Nephron progenitor cell (in vitro differentiated cells): ENCODE measurements around the gene FBF1.

Experiments used
- DNase-seq: peaks from one replicate; pipeline ENCODE4 v3.0.0; 2021
- H3K27ac Mint-ChIP-seq: 2 replicates; pipeline ENCODE4 v1.8.0; 2021; ENCODE audit warnings: mild to moderate bottlenecking, moderate library complexity, mixed read lengths
- H3K27me3 Mint-ChIP-seq: 2 replicates; pipeline ENCODE4 v1.8.0; 2021; ENCODE audit warnings: mild to moderate bottlenecking, low read depth, mixed read lengths; ENCODE audit not compliant: poor library complexity
- H3K36me3 Mint-ChIP-seq: 2 replicates; pipeline ENCODE4 v1.8.0; 2021; ENCODE audit warnings: low read depth, mixed read lengths
- H3K4me1 Mint-ChIP-seq: 2 replicates; pipeline ENCODE4 v1.8.0; 2021; ENCODE audit warnings: mixed read lengths
- H3K4me3 Mint-ChIP-seq: 2 replicates; pipeline ENCODE4 v1.8.0; 2021; ENCODE audit warnings: mild to moderate bottlenecking, moderate library complexity, mixed read lengths
- H3K9me3 Mint-ChIP-seq: 2 replicates; pipeline ENCODE4 v1.8.0; 2021; ENCODE audit warnings: mild to moderate bottlenecking, moderate library complexity, mixed read lengths
- TF ChIP-seq, protein P1 (sequence below): fragments of 200-600 bp; sonication (generic); IDR thresholded peaks from 2 replicates; pipeline ENCODE4 v1.5.0; 2021; ENCODE audit warnings: antibody characterized with exemption

Gene FBF1

DNA sequence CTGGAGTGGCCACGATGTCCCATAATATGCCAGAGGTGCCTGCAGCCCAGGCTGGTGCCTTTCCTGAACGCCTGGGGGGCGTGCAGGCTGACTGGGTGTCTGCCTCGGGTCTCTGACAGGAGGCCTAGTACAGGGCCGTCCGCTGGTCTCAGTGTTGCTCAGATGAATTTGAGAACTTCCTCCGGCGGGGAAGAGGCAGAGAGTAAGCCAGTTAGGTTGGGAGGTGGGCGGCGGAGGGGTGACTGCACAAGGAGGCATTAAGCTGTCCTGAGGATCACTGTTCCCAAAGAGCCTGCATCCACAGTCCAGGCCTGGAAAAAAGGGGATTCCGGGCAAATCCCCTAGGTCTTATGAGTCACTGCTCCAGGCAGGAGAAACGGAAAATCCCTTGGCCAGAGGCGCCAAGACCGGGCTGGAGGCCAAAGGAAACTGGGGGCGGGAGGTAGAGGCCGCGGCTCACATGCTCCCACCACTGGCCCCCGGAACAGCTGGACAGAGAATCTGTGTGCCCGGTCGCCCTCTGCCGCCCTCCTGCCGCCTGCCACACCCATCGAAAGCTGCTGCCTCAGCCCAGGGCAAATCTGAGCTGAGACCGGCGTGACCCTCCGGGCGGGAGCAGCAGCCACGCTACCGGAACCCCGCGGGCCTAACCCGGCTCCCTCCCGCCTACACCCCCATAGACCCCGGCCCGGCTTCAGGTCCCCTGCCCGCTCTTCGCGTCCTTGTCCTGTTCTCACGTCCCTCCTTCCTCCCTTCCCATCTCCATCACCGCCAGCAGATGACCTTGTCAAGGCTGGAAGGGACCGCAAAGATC lies 63.7 kb downstream of the FBF1 start:
- peak; percentile 28 for DNase-seq
- TF ChIP-seq, protein P1, sequence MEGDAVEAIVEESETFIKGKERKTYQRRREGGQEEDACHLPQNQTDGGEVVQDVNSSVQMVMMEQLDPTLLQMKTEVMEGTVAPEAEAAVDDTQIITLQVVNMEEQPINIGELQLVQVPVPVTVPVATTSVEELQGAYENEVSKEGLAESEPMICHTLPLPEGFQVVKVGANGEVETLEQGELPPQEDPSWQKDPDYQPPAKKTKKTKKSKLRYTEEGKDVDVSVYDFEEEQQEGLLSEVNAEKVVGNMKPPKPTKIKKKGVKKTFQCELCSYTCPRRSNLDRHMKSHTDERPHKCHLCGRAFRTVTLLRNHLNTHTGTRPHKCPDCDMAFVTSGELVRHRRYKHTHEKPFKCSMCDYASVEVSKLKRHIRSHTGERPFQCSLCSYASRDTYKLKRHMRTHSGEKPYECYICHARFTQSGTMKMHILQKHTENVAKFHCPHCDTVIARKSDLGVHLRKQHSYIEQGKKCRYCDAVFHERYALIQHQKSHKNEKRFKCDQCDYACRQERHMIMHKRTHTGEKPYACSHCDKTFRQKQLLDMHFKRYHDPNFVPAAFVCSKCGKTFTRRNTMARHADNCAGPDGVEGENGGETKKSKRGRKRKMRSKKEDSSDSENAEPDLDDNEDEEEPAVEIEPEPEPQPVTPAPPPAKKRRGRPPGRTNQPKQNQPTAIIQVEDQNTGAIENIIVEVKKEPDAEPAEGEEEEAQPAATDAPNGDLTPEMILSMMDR, result no peak
- H3K36me3 Mint-ChIP-seq, result no peaks in the 10 kb centered on the region
- peaks cover 18% of the 10 kb centered on the region for H3K4me1 Mint-ChIP-seq
- peak overlapping the region; percentile 76 for H3K4me3 Mint-ChIP-seq
- no peaks in the 10 kb centered on the region for H3K9me3 Mint-ChIP-seq
- H3K27me3 Mint-ChIP-seq, result peaks cover 63% of the 10 kb centered on the region
- H3K27ac Mint-ChIP-seq, result no peak overlapping the region

DNA sequence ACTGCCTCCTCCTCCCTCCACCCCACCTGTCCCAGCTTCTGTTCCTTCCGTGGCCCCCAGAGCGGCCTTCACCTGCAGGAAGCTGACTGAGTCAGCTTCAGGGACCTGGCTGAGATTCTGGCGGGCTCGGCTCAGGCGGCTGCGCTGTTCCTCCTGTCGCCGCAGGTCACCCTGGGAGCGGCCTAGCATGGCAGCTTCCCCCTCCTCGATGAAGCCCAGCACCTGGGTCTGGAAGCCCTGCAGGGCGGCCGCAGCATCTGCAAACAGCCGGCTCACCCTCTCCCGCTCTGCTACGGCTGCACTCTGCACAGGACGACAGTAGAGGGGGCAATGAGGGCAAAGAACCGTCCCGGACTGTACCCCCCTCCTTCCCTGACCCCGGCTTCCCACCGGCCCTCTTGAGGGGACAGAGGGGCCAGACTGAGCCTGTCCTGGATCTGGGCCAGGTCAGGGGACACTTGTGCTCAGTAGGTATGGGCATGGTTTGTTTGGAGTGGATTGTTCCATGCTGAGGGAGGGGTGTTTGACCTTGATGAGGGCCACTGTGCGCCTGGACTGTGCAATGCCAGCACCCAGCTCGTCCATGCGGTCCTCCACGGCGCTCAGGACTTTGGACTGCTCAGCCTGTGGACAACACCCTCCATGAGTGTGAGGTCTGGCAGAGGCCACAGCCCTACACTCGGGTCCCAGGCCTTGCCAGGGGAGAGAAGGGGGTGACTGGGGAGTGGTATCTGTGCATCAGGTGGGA lies 64.5 kb downstream of the FBF1 start:
- TF ChIP-seq, protein P1, result no peak
- no peak overlapping the region for H3K27ac Mint-ChIP-seq
- peak; percentile 36 for DNase-seq

DNA sequence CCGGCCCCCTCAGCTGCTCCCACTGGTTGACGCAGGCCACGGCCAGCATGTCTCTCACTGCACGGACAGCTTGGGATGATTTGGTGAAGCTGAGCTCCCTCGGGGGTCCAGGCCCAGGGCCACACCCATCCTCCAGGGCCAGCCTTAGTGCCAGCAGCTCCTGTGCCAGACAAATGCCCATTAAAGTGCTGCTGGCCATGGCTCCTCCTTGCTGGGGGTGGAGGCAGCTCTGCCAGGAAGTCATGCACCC lies 65.0 kb downstream of the FBF1 start:
- H3K27ac Mint-ChIP-seq, result no peak overlapping the region
- H3K27me3 Mint-ChIP-seq, result peaks cover 57% of the 10 kb centered on the region
- no peak overlapping the region for H3K4me3 Mint-ChIP-seq
- no peaks in the 10 kb centered on the region for H3K36me3 Mint-ChIP-seq
- peaks cover 19% of the 10 kb centered on the region for H3K4me1 Mint-ChIP-seq
- no peak for DNase-seq
- TF ChIP-seq, protein P1, result no peak
- H3K9me3 Mint-ChIP-seq, result no peaks in the 10 kb centered on the region

More for the DNA sequence above, 64.5 kb downstream of the FBF1 start:
- peaks cover 18% of the 10 kb centered on the region for H3K4me1 Mint-ChIP-seq
- H3K4me3 Mint-ChIP-seq, result no peak overlapping the region
- peaks cover 59% of the 10 kb centered on the region for H3K27me3 Mint-ChIP-seq
- no peaks in the 10 kb centered on the region for H3K9me3 Mint-ChIP-seq
- no peaks in the 10 kb centered on the region for H3K36me3 Mint-ChIP-seq

DNA sequence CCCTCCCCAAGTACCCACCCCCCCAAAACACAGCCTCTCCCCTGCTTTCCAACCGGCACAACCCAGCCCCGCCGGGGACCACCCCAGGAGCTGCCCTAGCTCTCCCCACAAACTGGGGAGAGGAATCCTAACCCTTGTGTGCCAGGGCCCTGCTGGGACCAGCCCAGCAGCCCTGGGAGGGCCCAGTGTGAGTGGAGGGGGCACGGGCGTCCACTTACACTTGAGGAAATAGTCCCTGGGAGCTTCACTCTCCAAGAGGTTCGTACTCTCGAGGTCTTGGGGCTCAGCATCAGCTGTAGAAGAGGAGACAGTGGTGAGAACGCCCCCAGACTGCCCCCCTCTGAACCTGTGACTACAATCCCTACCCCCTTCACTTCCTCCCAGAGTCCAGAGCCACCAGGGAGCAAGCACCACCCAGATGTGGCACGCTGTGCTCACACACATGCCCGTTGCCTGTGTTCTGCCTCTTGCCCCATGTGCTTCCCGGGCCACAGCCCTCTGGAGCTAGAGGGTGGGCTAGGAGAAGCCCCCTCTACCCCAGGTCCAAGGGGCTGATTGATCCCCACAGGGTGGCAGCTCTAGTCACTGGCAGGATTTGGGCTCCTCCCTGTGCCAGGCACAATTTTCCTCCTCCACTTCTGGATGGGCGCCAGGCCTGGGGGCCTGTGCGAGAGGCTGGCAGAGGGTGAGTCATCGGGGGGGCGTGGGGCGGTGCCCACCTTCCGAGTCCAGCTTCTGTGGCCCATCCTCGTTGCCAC lies 65.5 kb downstream of the FBF1 start:
- Mint-ChIP-seq H3K36me3 (no peaks in the 10 kb centered on the region), H3K27me3 (peaks cover 57% of the 10 kb centered on the region), H3K27ac (no peak overlapping the region), H3K4me1 (peaks cover 24% of the 10 kb centered on the region), H3K9me3 (no peaks in the 10 kb centered on the region), H3K4me3 (no peak overlapping the region)
- TF ChIP-seq, protein P1, result no peak
- DNase-seq, result no peak

DNA sequence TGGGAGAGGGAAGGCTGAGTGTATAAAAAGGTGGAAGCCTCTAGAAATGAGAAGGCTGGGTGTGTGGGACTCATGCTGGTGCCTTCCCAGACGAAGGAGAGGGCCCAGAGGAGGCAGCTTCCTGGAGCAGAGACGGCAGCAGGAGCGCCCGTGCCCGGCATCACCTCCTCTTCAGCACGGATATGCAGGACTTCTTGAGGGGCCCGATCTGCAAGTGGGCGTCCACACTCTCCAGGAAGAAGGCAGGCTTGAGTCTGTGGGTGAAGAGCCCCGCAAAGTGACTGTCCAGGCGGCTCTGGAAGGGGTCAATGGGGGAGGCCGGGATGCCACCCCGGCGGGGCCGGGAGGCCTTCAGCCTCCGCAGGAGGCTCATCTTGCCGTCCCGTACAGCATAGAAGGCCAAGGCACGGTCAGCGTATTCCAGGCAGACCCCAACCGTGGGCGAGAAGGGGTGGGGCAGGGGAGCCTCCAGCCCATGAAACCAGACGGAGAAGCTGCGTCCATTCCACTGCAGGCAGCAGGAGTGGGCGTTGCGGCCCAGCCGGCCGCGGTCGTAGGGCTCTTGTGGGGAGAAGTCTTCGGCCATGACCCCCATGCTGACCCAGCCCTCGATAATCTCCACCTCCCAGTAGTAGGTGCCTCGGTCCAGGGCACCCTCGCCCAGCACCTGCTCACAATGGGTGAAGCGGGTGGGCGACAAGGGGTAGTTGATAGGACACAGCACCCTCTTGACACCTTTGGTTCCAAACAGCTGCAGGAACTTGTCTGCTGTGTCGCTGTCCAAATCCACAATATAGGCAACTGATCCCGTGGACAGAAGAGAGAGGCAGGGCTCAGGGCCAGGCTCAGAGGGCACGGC lies 66.3 kb downstream of the FBF1 start:
- Mint-ChIP-seq H3K4me1 (peaks cover 26% of the 10 kb centered on the region), H3K36me3 (no peaks in the 10 kb centered on the region), H3K9me3 (no peaks in the 10 kb centered on the region), H3K4me3 (no peak overlapping the region), H3K27me3 (peaks cover 50% of the 10 kb centered on the region), H3K27ac (no peak overlapping the region)
- DNase-seq, result no peak
- TF ChIP-seq, protein P1, result no peak
